Right lobe of liver (tissue), 4 donors: ENCODE results near the gene ARMH1.

Experiments
- POLR2A ChIP-seq: fragments of 450-650 bp; IDR thresholded peaks from one replicate; pipeline ENCODE4 v1.6.1; 2017; ENCODE audit warnings: antibody characterized with exemption, mild to moderate bottlenecking
- TF ChIP-seq, protein P1 (sequence below), 4 donors: fragments of 200-600 bp in 3 of 4; fragments of 450-650 bp in 1 of 4; IDR thresholded peaks; one replicate each; pipeline versions ENCODE4 v1.5.1 to v1.8.0; 2016 to 2022; ENCODE audit warnings: antibody characterized with exemption in 4 of 4, mild to moderate bottlenecking in 2 of 4
- donor health status: DM: no; HTN: no; CAD: no.
- donor health status: DM: no; HTN: no; CAD: no.
- donor health status: DM: no; HTN: yes; CAD: no.

DNA sequence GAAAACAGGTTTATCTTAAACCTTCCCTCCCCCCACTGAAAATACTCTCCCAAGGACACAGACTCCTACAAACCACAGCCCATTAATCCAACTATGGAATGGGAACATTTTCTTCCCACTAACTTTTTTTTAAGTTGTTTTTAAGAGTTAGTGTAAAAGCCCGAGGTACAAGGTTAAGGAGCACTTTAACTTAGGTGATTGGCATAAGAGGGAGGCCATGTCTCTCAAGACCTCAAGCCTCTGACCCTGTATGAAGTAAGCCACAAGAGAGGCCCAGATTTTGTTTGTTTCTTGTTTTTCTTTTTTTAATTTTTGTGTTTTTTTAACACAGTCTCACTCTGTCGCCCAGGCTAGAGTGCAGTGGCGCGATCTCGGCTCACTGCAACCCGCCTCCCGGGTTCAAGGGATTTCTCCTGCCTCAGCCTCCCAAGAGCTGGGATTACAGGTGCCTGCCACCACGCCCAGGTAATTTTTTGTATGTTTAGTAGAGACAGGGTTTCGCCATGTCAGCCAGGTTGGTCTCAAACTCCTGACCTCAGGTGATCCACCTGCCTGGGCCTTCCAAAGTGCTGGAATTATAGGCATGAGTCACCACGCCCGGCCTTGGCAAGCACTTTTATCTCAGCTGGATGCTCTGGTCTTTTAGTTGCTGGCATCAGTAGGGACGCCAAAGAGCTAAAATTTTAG lies 14.4 kb downstream of the ARMH1 start:
- TF ChIP-seq, protein P1, sequence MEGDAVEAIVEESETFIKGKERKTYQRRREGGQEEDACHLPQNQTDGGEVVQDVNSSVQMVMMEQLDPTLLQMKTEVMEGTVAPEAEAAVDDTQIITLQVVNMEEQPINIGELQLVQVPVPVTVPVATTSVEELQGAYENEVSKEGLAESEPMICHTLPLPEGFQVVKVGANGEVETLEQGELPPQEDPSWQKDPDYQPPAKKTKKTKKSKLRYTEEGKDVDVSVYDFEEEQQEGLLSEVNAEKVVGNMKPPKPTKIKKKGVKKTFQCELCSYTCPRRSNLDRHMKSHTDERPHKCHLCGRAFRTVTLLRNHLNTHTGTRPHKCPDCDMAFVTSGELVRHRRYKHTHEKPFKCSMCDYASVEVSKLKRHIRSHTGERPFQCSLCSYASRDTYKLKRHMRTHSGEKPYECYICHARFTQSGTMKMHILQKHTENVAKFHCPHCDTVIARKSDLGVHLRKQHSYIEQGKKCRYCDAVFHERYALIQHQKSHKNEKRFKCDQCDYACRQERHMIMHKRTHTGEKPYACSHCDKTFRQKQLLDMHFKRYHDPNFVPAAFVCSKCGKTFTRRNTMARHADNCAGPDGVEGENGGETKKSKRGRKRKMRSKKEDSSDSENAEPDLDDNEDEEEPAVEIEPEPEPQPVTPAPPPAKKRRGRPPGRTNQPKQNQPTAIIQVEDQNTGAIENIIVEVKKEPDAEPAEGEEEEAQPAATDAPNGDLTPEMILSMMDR (IDR thresholded peaks at IDR 0.05): no peak
- no peak for TF ChIP-seq POLR2A
